Eye (tissue), 1 donor: ENCODE data around the gene MTHFD1.
"Not testable (repeated sequence)": the region's sequence is repeated elsewhere in the genome, so short reads cannot be mapped to it uniquely, and the experiment has no call there.

Experiments
- DNase-seq: peaks from one replicate; pipeline ENCODE4 v3.0.0-alpha.2; 2015

MTHFD1 gene

GRCh38 chr14:64387782-64388532, at the start of gene MTHFD1:
TSS of gene MTHFD1 (plus strand) at chr14:64388353. CDS start at chr14:64388428, 75 bp downstream.
- DNase-seq, result peak; percentile 100

GRCh38 chr14:64338616-64339316, 49.4 kb upstream of the MTHFD1 start:
- DNase-seq, result peak; percentile 99

DNA sequence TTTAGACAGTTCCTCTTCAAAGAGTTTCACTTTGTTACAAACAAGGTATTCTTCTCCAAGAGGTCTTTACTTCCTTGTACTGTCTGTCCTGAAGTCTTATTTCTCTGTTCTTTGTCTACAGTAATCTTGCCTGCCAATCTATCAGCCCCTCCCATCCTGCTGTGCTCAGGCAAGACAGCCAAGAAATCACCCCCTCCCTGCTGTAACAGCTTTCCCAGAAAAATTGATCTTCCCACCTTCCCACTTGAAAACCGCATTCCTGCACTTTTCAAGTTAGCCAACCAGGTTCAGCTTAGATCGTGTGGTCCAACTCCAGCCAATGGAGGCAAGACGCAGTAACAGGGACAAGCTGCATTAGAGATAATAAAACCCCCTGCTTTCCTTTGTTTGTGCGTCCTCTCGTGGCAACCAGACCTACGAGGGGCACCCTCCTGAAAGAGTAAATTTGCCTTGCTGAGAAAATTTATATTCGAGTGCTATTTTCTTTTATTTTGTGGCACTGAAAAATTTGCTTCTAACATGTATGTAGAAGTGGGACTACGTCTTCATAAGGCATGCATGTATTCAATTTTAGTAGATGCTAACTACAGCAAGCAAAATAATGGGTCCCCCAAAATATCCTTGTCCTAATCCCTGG, 47.5 kb upstream of the MTHFD1 start:
- DNase-seq, result no peak

DNA sequence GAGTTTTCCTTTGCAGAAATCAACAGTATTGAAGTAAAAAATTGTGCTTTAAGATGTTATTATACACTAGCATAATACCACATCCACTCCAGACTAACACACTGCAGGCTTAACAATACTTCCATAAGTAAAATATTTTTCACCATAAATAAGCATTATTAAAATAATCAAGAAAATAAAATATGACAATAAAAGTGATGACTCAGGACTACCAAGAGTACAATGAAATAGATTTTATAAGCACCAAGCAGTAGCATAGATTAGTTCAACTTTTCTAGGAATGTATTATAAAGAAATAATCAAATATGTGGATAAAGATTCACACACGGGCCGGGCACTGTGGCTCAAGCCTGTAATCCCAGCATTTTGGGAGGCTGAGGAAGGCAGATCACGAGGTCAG, 40.4 kb upstream of the MTHFD1 start:
- no peak for DNase-seq

DNA sequence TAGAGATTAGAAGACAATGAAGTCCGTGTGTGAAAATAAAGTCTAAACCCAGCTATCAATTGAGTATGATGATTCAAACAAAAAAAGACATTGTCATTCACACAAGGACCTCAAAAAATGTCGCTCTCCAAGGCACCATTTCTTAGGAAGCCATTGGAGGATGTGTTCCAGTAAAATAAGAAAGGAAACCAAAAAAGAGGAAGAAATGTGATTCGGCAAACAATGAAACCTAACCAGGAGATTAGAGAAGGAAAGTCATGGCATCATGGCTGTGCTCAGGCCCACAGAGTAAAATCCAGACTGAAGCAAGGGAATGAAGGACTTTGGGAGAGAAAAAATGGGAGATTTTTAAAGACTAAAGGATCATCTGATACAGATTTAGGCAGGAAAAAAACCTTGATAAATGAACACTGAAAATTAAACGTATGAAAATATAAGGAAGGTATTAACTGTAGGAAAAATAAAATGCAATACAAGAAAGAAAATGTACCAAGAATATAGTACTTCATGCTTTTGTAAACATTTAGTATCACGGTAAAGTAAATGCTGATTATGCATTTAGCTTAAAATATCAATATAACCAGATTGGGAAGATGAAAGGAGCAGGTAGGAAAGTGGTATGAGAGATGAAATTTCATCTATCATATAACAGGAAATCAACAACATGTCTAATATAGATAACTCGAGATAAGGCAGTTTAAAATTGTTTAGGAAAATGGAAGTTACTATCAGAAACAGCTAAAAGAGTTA, 38.2 kb upstream of the MTHFD1 start:
- DNase-seq, result no peak

DNA sequence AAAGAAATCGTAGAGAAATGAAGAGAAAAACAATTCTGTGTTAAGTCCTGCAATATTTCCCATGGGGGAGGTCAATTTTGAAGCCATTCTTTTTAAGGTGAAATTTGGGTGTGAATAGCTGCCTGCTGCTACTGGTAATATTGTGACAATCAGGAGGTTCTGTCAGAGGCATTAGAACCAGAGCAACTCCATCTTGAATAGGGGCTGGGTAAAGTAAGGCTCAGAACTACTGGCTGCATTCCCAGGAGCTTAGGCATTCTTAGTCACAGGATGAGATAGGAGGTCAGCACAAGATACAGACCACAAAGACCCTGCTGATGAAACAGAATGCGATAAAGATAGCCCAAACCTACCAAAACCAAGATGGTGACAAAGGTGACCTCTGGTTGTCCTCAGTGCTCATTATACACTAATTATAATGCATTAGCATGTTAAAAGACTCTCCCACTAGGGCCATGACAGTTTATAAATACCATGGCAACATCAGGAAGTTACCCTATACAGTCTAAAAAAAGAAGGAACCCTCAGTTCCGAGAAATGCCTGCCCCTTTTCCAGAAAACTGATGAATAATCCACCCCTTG, 24.8 kb upstream of the MTHFD1 start:
- no peak for DNase-seq

DNA sequence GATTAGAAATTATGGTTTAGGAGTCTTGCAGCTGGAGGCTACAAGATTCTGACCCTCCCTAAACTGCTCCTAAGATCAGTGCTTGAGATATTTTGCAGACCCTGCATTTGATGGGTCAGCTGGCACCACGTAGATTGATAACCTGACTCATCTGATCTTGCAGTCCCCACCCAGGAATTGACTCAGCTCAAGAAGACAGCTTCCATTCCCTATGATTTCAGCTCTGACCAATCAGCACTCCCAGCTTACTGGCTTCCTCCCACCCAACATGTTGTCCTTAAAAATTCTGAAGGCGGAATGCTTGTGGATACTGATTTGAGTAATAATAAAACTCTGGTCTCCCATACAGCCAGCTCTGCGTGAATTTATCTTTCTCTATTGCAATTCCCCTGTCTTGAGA, 23.2 kb upstream of the MTHFD1 start:
- no peak for DNase-seq

GRCh38 chr14:64365358-64365889, 22.7 kb upstream of the MTHFD1 start:
- DNase-seq, result not testable (repeated sequence)

GRCh38 chr14:64369201-64369600, 19.0 kb upstream of the MTHFD1 start:
- DNase-seq, result no peak

DNA sequence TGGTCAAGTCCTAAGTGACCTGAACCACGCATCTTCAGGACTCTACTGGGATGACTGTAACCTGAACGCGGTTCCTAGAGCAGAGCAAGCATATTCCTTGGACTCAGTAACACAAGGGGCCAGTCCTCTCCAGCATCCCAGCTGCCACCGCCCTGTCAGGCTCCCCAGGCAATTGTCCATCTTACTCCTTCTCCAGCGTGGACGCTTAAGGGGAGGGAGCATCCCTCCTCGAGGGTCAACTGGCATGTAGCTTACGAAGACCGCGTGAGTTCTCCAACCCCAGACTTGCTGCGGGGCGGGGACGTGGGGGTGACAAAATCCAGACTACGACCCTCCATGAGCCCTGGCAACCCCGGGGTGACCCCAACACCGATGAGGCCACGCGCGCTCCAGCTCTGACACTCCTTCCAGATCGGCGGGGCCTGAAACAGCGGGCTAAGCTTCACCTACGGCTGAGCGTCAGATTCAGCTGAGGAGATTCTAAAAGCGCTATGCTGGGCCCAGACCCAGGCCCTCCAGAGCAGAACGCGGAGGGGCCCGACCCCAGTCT, 846 bp upstream of the MTHFD1 start:
- no peak for DNase-seq

GRCh38 chr14:64388533-64389285, 556 bp downstream of the MTHFD1 start:
- DNase-seq, result no peak

- DNase-seq, result no peak
Observed at GRCh38 chr14:64391113-64391725, 3.1 kb downstream of the MTHFD1 start.

DNA sequence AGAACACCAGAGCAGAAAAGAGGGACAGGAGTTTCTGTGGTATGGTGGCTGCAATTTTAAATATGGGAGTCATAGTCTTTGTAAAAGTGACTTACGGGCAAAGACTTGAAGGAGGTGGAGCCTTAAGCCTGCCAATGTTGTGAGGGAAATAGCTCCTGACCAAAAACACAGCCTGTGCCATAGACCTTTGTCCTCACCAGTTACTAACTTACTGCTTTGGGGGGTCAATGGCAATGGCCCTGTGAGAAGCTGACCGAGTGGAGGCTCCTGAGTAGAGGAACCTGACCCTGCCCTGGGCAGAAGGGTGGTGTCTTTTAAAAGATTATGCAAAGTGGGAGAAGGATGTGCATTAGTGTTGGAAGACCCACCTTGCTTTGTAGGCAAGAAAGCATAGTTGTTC, 3.8 kb downstream of the MTHFD1 start:
- no peak for DNase-seq

- not testable (repeated sequence) for DNase-seq
Observed at GRCh38 chr14:64393189-64393726, 5.1 kb downstream of the MTHFD1 start.

DNA sequence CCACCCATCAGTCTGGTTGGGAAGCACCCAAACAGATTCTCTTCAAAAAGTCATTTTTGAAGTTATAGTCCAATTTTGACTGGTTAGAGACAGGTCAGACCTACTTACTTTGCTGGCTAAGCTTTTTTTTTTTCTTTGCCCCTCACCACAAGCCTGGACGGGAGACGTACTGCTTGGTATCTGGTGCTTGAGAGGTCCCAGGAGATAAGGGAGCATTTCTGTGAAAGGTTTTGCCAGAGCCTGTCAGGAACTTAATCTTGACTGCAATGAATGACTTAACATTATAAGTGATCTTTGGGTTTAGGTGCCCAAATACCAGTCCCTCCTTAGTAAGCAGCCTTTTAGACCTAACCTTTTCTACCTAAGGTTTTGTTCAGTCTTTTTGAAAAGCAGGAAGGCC, 6.3 kb downstream of the MTHFD1 start:
- DNase-seq, result no peak

DNA sequence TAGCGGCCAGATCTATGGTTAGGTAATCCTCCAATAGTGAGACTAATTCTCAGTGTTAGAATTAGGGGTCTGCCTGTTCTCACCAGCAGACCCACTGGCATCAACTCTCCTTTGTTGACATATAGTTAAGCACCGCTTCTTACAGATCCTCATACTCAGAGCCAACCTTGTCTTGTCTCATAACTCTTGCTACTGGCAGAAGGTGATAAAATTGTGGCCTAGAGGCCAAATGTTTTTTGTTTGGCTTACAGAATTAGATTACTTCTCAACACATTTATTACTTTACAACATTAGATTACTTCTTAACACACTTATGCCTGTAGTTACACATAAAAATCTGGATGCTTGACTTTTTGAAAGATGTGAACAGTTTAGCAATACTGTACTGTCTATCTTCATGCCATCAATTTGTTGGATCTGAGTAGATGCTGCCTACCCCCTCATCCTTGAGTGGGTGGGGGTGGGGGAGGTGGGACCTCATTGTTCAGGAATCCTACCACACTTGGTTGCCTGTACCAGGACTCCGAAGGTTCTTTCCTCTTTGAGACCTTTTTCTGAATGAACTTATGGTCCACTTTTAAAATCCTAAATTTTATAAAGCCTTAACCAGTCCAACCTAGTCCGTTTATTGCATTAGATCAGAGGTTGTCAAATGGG, 7.0 kb downstream of the MTHFD1 start:
- DNase-seq, result no peak

DNA sequence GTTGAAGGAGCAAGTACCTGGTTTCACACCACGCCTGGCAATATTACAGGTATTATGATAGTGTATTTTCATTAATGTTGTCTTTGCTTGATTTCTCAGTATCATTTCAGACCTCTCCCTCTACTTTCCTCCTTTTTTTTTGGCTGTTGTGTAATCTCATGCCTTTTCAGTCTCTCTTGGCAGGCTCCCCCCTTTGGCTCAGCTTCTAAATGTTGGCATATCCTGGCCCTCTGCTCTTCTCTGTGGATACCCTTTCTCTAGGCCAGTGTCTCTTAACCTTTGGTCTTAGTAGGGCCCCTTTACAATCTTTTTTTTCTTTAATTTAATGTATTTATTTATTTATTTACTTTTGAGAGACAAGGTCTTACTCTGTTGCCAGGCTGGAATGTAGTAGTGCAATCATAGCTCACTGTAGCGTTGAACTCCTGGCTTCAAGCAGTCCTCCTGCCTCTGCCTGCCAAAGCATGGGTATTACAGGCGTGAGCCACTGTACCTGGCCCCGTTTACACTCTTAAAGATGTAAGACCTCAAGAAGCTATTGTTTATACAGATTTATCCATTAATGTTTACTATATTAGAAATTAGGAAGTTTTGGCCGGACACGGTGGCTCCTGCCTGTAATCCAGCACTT, 12.8 kb downstream of the MTHFD1 start:
- no peak for DNase-seq

DNA sequence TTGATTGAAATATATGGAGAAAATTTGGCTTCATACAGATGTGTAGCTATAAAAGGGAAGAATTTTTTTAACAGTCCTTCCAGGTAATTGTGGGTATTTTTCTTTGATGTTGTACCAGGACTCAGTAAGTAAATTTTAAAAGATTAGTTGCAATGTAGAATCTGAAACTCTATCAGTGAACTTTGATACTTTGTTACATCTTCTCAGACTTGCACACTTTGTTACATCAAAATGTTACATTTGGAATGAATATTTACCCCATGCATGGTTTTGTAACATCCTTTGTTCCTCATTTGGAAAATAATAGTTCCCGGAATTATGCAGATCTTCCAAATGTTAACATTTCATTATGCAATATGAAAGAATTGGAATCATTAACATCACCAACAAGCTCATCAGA, 13.8 kb downstream of the MTHFD1 start:
- no peak for DNase-seq

DNA sequence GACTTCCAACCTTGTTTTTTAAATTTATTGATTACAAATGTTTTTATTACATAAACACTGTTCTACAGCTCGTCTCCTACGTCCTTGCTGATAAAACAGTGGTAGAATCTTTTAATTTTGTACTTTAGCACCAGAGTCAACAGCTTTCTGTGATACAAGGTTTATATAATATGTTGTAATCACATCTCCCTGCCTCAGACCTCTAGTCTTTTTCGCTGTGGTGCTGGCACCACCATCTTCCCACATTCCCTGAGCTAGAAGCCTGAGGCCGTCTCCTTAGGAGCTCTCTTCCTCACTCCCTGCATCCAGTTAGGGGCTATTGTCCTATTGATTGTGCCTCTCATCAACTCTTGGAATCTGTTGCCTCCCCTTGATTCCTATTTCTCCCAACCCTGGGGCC, 17.1 kb downstream of the MTHFD1 start:
- DNase-seq, result no peak

GRCh38 chr14:64407329-64407728, 19.2 kb downstream of the MTHFD1 start:
- DNase-seq, result no peak
